Brain microvascular endothelial cell (primary cell): Measurements from ENCODE around the gene ROBO1.

Source experiments
- DNase-seq: peaks from one replicate; pipeline ENCODE4 v3.0.0-alpha.2; 2020
- H3K27ac ChIP-seq: fragments of 250-450 bp; sonication (Bioruptor Pico); 2 replicates; pipeline ENCODE4 v1.5.1; 2020; ENCODE audit warnings: mild to moderate bottlenecking, moderate library complexity
- H3K27me3 ChIP-seq: fragments of 250-450 bp; sonication (Bioruptor Pico); replicated peaks from 2 replicates; pipeline ENCODE4 v1.5.1; 2020; ENCODE audit warnings: mild to moderate bottlenecking
- H3K36me3 ChIP-seq: fragments of 250-450 bp; sonication (Bioruptor Pico); replicated peaks from 2 replicates; pipeline ENCODE4 v1.5.1; 2020; ENCODE audit warnings: mild to moderate bottlenecking
- H3K4me3 ChIP-seq: 2 replicates; pipeline ENCODE4 v1.5.1; 2011; ENCODE audit warnings: low read depth, mild to moderate bottlenecking, control low read depth, low read length, moderate library complexity
- in situ Hi-C: cut with HindIII; loops from 2 replicates; pipeline ENCODE4 v1.10.0; 2017; ENCODE audit warnings: low sequenced_read_pairs, low pct_ligation_motif_present
- TF ChIP-seq, protein P1 (sequence below): IDR thresholded peaks from 2 replicates; pipeline ENCODE4 v1.5.1; 2011; ENCODE audit warnings: low read depth, mild to moderate bottlenecking, moderate library complexity, low read length, control low read depth, inconsistent platforms; ENCODE audit errors: missing control alignments

The ROBO1 gene

DNA sequence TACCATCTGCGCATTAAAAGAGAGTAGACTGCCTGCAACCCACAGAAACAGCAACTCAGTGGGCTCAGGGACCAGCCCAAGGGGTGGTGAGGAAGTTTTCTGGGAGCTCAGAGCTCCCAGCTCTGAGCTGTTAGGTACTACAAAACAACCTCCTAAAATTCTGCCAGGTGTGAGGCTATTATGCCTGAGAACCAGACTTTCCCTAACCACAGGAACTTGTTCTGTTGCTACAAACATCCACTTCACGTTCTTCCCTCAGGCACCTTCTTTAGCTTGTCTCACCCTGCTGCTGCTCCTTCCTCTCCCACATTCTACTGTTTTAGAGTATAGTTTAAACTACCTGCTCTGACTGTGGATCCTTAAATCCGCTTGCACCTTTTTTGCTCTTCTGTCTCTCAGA lies 399.4 kb downstream of the ROBO1 start:
- H3K4me3 ChIP-seq: no peak overlapping the region
- in situ Hi-C loops: no loop called here
- no peak overlapping the region for H3K27ac ChIP-seq
- no peaks in the 10 kb centered on the region for H3K36me3 ChIP-seq
- no peaks in the 10 kb centered on the region for H3K27me3 ChIP-seq
- TF ChIP-seq, protein P1, sequence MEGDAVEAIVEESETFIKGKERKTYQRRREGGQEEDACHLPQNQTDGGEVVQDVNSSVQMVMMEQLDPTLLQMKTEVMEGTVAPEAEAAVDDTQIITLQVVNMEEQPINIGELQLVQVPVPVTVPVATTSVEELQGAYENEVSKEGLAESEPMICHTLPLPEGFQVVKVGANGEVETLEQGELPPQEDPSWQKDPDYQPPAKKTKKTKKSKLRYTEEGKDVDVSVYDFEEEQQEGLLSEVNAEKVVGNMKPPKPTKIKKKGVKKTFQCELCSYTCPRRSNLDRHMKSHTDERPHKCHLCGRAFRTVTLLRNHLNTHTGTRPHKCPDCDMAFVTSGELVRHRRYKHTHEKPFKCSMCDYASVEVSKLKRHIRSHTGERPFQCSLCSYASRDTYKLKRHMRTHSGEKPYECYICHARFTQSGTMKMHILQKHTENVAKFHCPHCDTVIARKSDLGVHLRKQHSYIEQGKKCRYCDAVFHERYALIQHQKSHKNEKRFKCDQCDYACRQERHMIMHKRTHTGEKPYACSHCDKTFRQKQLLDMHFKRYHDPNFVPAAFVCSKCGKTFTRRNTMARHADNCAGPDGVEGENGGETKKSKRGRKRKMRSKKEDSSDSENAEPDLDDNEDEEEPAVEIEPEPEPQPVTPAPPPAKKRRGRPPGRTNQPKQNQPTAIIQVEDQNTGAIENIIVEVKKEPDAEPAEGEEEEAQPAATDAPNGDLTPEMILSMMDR: no peak
- no peak for DNase-seq

DNA sequence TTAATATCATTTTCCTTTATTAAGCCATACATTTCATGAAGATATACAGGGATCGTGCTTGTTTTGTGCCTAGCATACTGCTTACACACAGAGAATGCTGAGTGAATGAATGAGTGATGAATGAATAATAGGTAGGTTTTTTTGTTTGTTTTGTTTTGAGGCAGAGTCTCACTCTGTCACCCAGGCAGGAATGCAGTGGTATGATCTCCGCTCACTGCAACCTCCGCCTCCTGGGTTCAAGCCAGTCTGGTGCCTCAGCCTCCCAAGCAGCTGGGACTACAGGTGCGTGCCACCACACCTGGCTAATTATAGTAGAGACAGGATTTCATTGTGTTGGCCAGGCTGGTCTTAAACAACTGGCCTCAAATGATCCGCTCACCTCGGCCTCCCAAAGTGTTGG lies 400.0 kb downstream of the ROBO1 start:
- Histone ChIP-seq H3K4me3 (no peak overlapping the region), H3K36me3 (no peaks in the 10 kb centered on the region), H3K27ac (peak overlapping the region; percentile 89), H3K27me3 (no peaks in the 10 kb centered on the region)
- TF ChIP-seq, protein P1: no peak
- in situ Hi-C loops: no loop called here
- DNase-seq: no peak

- TF ChIP-seq, protein P1: no peak
- in situ Hi-C loops: no loop called here
- no peak overlapping the region for H3K4me3 ChIP-seq
- DNase-seq: peak; percentile 79
- no peaks in the 10 kb centered on the region for H3K27me3 ChIP-seq
- peak overlapping the region; percentile 89 for H3K27ac ChIP-seq
- no peaks in the 10 kb centered on the region for H3K36me3 ChIP-seq
These were observed 400.7 kb downstream of the ROBO1 start for GRCh38 chr3:79367066-79367465.

GRCh38 chr3:79366414-79366813 lies 401.4 kb downstream of the ROBO1 start:
- TF ChIP-seq, protein P1: no peak
- in situ Hi-C loops: no loop called here
- H3K27me3 ChIP-seq: no peaks in the 10 kb centered on the region

GRCh38 chr3:79364784-79365183 lies 403.0 kb downstream of the ROBO1 start:
- in situ Hi-C loops: no loop called here
- Histone ChIP-seq H3K27ac (no peak overlapping the region), H3K27me3 (no peaks in the 10 kb centered on the region), H3K36me3 (no peaks in the 10 kb centered on the region), H3K4me3 (no peak overlapping the region)
- TF ChIP-seq, protein P1: no peak
- no peak for DNase-seq

More at GRCh38 chr3:79366414-79366813, 401.4 kb downstream of the ROBO1 start:
- Histone ChIP-seq H3K27ac (peak overlapping the region; percentile 89), H3K36me3 (no peaks in the 10 kb centered on the region), H3K4me3 (no peak overlapping the region)
- no peak for DNase-seq

GRCh38 chr3:79362571-79363270 lies 405.1 kb downstream of the ROBO1 start:
- no peak overlapping the region for H3K4me3 ChIP-seq
- no peaks in the 10 kb centered on the region for H3K27me3 ChIP-seq
- DNase-seq: no peak
- no peaks in the 10 kb centered on the region for H3K36me3 ChIP-seq
- TF ChIP-seq, protein P1: no peak
- in situ Hi-C loops: no loop called here
- no peak overlapping the region for H3K27ac ChIP-seq
